Panc1 (cell line): ENCODE measurements around the gene SLC44A1.

ENCODE experiments used
- CTCF ChIP-seq: fragments of 450-650 bp; IDR thresholded peaks from 2 replicates; pipeline ENCODE4 v1.5.1; 2017; ENCODE audit warnings: mild to moderate bottlenecking
- POLR2AphosphoS5 ChIP-seq: IDR thresholded peaks from 2 replicates; pipeline ENCODE4 v1.6.1; 2012; ENCODE audit warnings: mild to moderate bottlenecking, low read depth, low read length, moderate library complexity
- SIN3A ChIP-seq: IDR thresholded peaks from 2 replicates; pipeline ENCODE4 v1.6.1; 2012; ENCODE audit warnings: low read depth, mild to moderate bottlenecking, low read length, moderate library complexity, borderline replicate concordance; ENCODE audit not compliant: insufficient read depth
- TCF7L2 ChIP-seq: IDR thresholded peaks from 2 replicates; pipeline ENCODE4 v1.6.1; 2011; ENCODE audit warnings: mild to moderate bottlenecking, low read depth, low read length, inconsistent platforms

GRCh38 chr9:105444130-105444529, 199.7 kb downstream of the SLC44A1 start:
- TF ChIP-seq POLR2AphosphoS5: no peak
- no peak for TF ChIP-seq CTCF
- no peak for TF ChIP-seq SIN3A
- TF ChIP-seq TCF7L2: no peak
